ENCODE results near the gene CDH5. TPM values are rescaled to one million over a fixed set of nuclear protein-coding genes. Genes with fewer than 3 reads are reported as not detected.

CDH5 gene
- total RNA-seq, 6 experiments from 2014 or later: 9.0 to 25.7 (median 15.4) TPM

GRCh38 chr16:66364117-66364958 is 2.2 kb upstream of the CDH5 start:
- Histone ChIP-seq H3K27ac (no peak overlapping the region), H3K36me3 (no peaks in the 10 kb centered on the region), H3K4me3 (no peak overlapping the region), H3K4me1 (no peaks in the 10 kb centered on the region), H3K27me3 (no peaks in the 10 kb centered on the region), H3K9me3 (no peaks in the 10 kb centered on the region)
- intact Hi-C loops (cut with DNase I): no loop called here
- DNase-seq (peak in 1 of 3 donors; percentile 57), ATAC-seq (peak; percentile 22 to 55 (median 39))
- no peak for TF ChIP-seq POLR2A (IDR thresholded peaks at IDR 0.05)
- TF ChIP-seq, protein P1, sequence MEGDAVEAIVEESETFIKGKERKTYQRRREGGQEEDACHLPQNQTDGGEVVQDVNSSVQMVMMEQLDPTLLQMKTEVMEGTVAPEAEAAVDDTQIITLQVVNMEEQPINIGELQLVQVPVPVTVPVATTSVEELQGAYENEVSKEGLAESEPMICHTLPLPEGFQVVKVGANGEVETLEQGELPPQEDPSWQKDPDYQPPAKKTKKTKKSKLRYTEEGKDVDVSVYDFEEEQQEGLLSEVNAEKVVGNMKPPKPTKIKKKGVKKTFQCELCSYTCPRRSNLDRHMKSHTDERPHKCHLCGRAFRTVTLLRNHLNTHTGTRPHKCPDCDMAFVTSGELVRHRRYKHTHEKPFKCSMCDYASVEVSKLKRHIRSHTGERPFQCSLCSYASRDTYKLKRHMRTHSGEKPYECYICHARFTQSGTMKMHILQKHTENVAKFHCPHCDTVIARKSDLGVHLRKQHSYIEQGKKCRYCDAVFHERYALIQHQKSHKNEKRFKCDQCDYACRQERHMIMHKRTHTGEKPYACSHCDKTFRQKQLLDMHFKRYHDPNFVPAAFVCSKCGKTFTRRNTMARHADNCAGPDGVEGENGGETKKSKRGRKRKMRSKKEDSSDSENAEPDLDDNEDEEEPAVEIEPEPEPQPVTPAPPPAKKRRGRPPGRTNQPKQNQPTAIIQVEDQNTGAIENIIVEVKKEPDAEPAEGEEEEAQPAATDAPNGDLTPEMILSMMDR (IDR thresholded peaks at IDR 0.05): no peak
- WGBS (ENCODE audit: insufficient coverage, low coverage, low lambda C conversion rate, missing lambda C conversion rate): 22% methylated on average over 11 of the region's 16 CpGs

GRCh38 chr16:66364959-66365306 is 1.6 kb upstream of the CDH5 start:
- 14% methylated on average over 2 of the region's 2 CpGs for WGBS (ENCODE audit: insufficient coverage, low coverage, low lambda C conversion rate, missing lambda C conversion rate)
- peak overlapping the region in 1 of 3 donors; percentile 13 for H3K27ac ChIP-seq

GRCh38 chr16:66365651-66366050 is 840 bp upstream of the CDH5 start:
- Histone ChIP-seq H3K27ac (peak overlapping the region; percentile 40 to 82 (median 57)), H3K4me3 (no peak overlapping the region)

More at GRCh38 chr16:66364959-66365306, 1.6 kb upstream of the CDH5 start:
- no peak overlapping the region for H3K4me3 ChIP-seq
- H3K36me3 ChIP-seq: no peaks in the 10 kb centered on the region
- H3K27me3 ChIP-seq: no peaks in the 10 kb centered on the region
- no peaks in the 10 kb centered on the region for H3K4me1 ChIP-seq
- no peaks in the 10 kb centered on the region for H3K9me3 ChIP-seq
- no peak for ATAC-seq
- TF ChIP-seq, protein P1 (IDR thresholded peaks at IDR 0.05): no peak
- no peak for TF ChIP-seq POLR2A (IDR thresholded peaks at IDR 0.05)
- DNase-seq: no peak
- intact Hi-C loops (cut with DNase I): no loop called here

DNA sequence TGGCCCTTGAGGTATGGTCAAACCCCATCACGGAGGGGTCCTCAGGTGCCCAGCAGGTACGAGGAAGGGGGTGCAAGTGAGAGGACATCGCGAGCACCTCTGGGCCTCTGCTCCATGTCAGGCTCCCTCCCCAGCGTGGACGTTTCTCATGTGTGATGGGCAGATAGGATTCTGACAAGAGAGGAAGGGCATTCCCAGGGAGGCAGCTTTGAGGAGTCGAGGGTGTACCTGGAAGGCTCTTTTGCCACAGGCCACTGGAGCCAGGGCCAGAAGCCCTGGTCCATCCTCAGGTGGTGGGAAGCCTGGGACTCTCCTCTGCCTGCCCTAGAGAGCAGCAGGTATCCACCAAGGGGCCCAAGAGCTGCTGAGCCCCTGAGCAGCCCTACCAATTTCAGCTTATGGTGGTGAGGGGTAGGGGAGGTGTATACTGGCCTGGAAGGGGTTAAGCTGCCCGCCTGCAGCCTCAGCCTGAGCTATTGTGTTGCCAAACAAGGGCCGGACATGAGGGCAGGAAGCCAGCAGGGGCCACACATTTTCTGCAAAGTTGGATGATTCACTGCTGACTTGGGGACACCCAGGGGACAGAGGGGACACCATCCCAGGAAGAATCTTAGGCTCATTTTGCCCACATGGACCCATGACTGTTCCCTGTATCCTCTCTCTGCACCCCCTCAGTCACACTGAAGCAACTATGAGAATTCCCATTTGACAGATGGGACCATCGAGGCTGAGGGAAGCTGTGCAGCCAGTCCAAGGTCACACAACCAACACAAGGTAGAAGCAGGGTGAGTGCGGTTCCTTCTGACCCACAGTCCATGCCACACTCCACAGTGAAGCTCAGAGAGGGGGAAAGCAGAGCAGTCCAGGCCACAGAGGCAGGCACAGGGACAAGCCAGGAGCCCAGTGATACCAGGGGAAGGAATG is 1.7 kb downstream of the CDH5 start:
- H3K9me3 ChIP-seq: no peaks in the 10 kb centered on the region
- peak in 1 of 3 donors; percentile 57 for DNase-seq
- WGBS (ENCODE audit: insufficient coverage, low coverage, low lambda C conversion rate, missing lambda C conversion rate): 37% methylated on average over 2 of the region's 11 CpGs
- no peak for TF ChIP-seq POLR2A (IDR thresholded peaks at IDR 0.05)
- TF ChIP-seq, protein P1 (IDR thresholded peaks at IDR 0.05): no peak
- peak overlapping the region; percentile 34 to 40 (median 36) for H3K4me3 ChIP-seq
- H3K27me3 ChIP-seq: no peaks in the 10 kb centered on the region
- peak in 2 of 4 donors; percentile 2 to 6 for ATAC-seq
- intact Hi-C loops (cut with DNase I): no loop called here
- H3K27ac ChIP-seq: peak overlapping the region; percentile 47 to 82 (median 57)
- H3K4me1 ChIP-seq: peaks cover 0 to 7% (median 0%) of the 10 kb centered on the region in 4 donors
- no peaks in the 10 kb centered on the region for H3K36me3 ChIP-seq

More at GRCh38 chr16:66365651-66366050, 840 bp upstream of the CDH5 start:
- ATAC-seq: peak; percentile 19 to 47 (median 34)
- Histone ChIP-seq H3K27me3 (no peaks in the 10 kb centered on the region), H3K9me3 (no peaks in the 10 kb centered on the region), H3K36me3 (no peaks in the 10 kb centered on the region), H3K4me1 (peaks cover 0 to 2% (median 0%) of the 10 kb centered on the region in 4 donors)
- intact Hi-C loops (cut with DNase I): no loop called here
- TF ChIP-seq POLR2A (IDR thresholded peaks at IDR 0.05): no peak
- TF ChIP-seq, protein P1 (IDR thresholded peaks at IDR 0.05): no peak
- WGBS (ENCODE audit: insufficient coverage, low coverage, low lambda C conversion rate, missing lambda C conversion rate): 56% methylated on average over 3 of the region's 4 CpGs
- peak in 1 of 3 donors; percentile 67 for DNase-seq
